ENCODE measurements around the gene OR5H14. TPM values are rescaled to one million over a fixed set of nuclear protein-coding genes. Genes with fewer than 3 reads are reported as not detected.

Gene OR5H14
- not detected in 2 replicates for total RNA-seq (ENCODE audit: low replicate concordance)

DNA sequence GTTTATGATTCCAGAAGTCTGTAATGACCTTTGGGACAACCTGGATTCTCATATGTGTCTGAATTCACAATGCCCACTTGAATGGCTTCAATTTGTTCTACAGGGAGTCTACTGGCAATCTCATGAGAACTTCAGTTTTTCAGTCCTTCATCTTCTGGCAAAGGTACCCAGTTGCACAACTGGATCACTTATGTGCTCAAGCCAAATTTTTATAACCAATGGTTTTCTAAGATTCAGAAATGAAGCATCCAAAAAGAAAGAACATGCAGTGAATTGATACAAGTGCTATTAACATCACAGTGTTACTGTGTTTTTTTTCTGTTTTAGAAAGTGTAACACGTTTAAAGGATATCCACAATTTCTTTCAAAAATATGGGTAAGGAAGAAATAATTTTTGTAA lies at the start of gene OR5H14:
Gene OR5H14 (plus strand): TSS at position 301 of the 400 bp plus-strand sequence. CDS start 1,907 bp downstream, outside the sequence.

DNA sequence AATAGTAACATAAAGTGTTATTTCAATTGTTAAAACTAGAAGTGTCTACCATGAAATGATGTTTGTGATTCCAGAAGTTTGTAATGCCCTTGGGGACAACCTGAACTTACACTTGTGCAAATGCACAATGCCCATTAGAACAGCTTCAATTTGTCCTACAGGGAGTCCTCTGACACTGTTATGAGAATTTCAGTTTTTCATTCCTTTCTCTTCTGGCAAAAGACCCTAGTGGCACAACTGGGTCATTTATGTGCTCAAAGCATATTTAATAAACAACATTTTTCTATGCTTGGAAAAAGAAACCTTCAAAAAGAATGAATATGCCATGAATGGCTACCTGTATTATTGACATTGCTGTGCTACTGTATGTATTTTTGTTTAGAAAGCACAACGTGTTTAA lies 16.9 kb upstream of the OR5H14 start, which contains the start of gene OR5H1:
Gene OR5H1 (plus strand): TSS at position 301 of the 400 bp plus-strand sequence. CDS start 1,977 bp downstream, outside the sequence.

GRCh38 chr3:98166396-98166795 lies 19.1 kb downstream of the OR5H14 start, which contains the start of gene OR5H15:
TSS of gene OR5H15 (plus strand) at chr3:98166696. CDS start at chr3:98168700, 2,004 bp downstream.

Other genes starting within 250 kb of the OR5H14 start
- 17.7 and 27.4 TPM in 2 replicates for gene RIOX2, start 175.0 kb upstream of the OR5H14 start, total RNA-seq (ENCODE audit: low replicate concordance)
- not detected in 2 replicates for gene GABRR3, start 112.2 kb upstream of the OR5H14 start, total RNA-seq (ENCODE audit: low replicate concordance)
- not detected in 2 replicates for gene OR5AC2, start 60.3 kb upstream of the OR5H14 start, total RNA-seq (ENCODE audit: low replicate concordance)
- gene OR5H1, start 16.8 kb upstream of the OR5H14 start, total RNA-seq (ENCODE audit: low replicate concordance), result not detected in 2 replicates
- gene OR5H15, start 19.2 kb downstream of the OR5H14 start, total RNA-seq (ENCODE audit: low replicate concordance), result not detected in 2 replicates
- not detected in 2 replicates for gene OR5H6, start 116.8 kb downstream of the OR5H14 start, total RNA-seq (ENCODE audit: low replicate concordance)
- not detected in 2 replicates for gene OR5H2, start 135.0 kb downstream of the OR5H14 start, total RNA-seq (ENCODE audit: low replicate concordance)
- gene OR5K4, start 206.4 kb downstream of the OR5H14 start, total RNA-seq (ENCODE audit: low replicate concordance), result not detected in 2 replicates
- gene OR5K3, start 243.2 kb downstream of the OR5H14 start, total RNA-seq (ENCODE audit: low replicate concordance), result not detected in 2 replicates

Data from smooth muscle cell of the coronary artery (primary cell).